Measurements from ENCODE around the gene BEGAIN.

GRCh38 chr14:100532154-100532861 lies 54.9 kb downstream of the BEGAIN start:
- TF ChIP-seq CTCF (IDR thresholded peaks at IDR 0.05) = no peak
- TF ChIP-seq POLR2A (IDR thresholded peaks at IDR 0.05) = no peak
- no peak for TF ChIP-seq POLR2AphosphoS5 (IDR thresholded peaks at IDR 0.05)
